ENCODE results near the gene CRP.

Gene CRP, protein sequence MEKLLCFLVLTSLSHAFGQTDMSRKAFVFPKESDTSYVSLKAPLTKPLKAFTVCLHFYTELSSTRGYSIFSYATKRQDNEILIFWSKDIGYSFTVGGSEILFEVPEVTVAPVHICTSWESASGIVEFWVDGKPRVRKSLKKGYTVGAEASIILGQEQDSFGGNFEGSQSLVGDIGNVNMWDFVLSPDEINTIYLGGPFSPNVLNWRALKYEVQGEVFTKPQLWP

DNA sequence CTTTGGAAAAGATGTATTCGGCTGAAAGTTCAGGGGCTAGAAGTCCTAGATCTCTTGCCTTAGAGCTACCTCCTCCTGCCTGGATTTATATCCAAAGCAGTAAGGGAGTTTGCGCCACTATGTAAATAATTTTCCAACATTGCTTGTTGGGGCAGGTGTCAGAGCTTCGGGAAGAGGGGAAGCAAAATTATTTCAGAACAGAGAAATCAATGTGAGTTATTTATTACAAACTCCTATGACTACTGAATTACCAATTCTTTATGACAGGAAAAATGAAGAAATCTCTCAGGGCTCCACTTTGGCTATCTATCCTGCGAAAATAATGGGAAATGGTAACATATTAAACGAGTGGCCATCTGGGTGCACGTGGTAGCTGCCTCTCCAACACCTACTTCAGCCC lies at the start of gene CRP:
Gene CRP (minus strand): TSS at position 61 of the 400 bp plus-strand sequence. CDS start 104 bp downstream, outside the sequence.
- Histone ChIP-seq H3K36me3 (ENCODE audit: control insufficient read depth in 2 of 2, insufficient read depth in 2 of 2, low read length in 2 of 2) (no peaks in the 10 kb centered on the region), H3K4me3 (ENCODE audit: low read length in 2 of 2) (no peak within 1 kb of the TSS), H3K27ac (ENCODE audit: low read length) (no peak within 1 kb of the TSS), H3K4me1 (ENCODE audit: control insufficient read depth, insufficient read depth, low read length) (no peaks in the 10 kb centered on the region), H3K9me3 (ENCODE audit: control insufficient read depth in 2 of 2, low read length in 2 of 2) (peaks cover 0 to 5% of the 10 kb centered on the region in 2 donors), H3K27me3 (ENCODE audit: control insufficient read depth in 1 of 2, insufficient read depth in 2 of 2, low read length in 2 of 2) (peaks cover 0 to 2% of the 10 kb centered on the region in 2 donors), H3K9ac (ENCODE audit: low read length in 2 of 2) (no peak within 1 kb of the TSS)

- H3K27ac ChIP-seq (ENCODE audit: low read length): no peak overlapping the region
- no peaks in the 10 kb centered on the region for H3K9me3 ChIP-seq (ENCODE audit: control insufficient read depth in 2 of 2, low read length in 2 of 2)
- H3K9ac ChIP-seq (ENCODE audit: low read length in 2 of 2): no peak overlapping the region
- no peaks in the 10 kb centered on the region for H3K4me1 ChIP-seq (ENCODE audit: control insufficient read depth, insufficient read depth, low read length)
- H3K4me3 ChIP-seq (ENCODE audit: low read length in 2 of 2): no peak overlapping the region
- H3K27me3 ChIP-seq (ENCODE audit: control insufficient read depth in 1 of 2, insufficient read depth in 2 of 2, low read length in 2 of 2): peaks cover 0 to 2% of the 10 kb centered on the region in 2 donors
- no peaks in the 10 kb centered on the region for H3K36me3 ChIP-seq (ENCODE audit: control insufficient read depth in 2 of 2, insufficient read depth in 2 of 2, low read length in 2 of 2)
Measured at GRCh38 chr1:159763686-159764085, 49.3 kb upstream of the CRP start.

GRCh38 chr1:159756397-159756796 lies 42.0 kb upstream of the CRP start:
- Histone ChIP-seq H3K27ac (ENCODE audit: low read length) (no peak overlapping the region), H3K9ac (ENCODE audit: low read length in 2 of 2) (no peak overlapping the region), H3K4me3 (ENCODE audit: low read length in 2 of 2) (no peak overlapping the region), H3K27me3 (ENCODE audit: control insufficient read depth in 1 of 2, insufficient read depth in 2 of 2, low read length in 2 of 2) (no peaks in the 10 kb centered on the region), H3K36me3 (ENCODE audit: control insufficient read depth in 2 of 2, insufficient read depth in 2 of 2, low read length in 2 of 2) (no peaks in the 10 kb centered on the region), H3K9me3 (ENCODE audit: control insufficient read depth in 2 of 2, low read length in 2 of 2) (no peaks in the 10 kb centered on the region), H3K4me1 (ENCODE audit: control insufficient read depth, insufficient read depth, low read length) (no peaks in the 10 kb centered on the region)

DNA sequence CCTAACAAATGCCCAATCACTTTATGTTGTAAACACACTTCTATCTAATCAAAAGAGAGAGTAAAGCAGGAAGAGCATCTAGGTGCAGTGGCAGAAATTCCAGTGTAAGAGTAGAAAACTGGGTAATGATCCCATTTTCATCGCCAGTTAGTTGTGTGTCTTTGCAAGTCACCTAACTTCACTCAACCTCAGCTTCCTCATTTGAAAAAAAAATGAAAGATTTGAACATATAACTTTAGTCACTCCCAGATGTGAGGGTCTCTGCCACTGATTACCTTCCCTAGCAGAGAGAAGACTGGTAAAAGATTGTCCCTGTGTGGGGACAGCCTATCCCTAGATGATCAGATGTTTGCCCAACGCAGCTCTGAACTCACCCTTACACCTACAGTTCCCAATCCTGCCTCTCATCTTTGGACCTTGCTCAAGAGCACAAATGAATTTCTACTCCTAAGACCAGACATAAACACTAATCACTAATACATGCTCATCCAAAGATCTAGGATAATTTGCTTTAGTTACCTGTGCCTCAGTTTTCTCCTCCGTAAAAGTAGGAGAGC lies 41.1 kb upstream of the CRP start:
- Histone ChIP-seq H3K9ac (ENCODE audit: low read length in 2 of 2) (no peak overlapping the region), H3K4me3 (ENCODE audit: low read length in 2 of 2) (no peak overlapping the region), H3K27ac (ENCODE audit: low read length) (no peak overlapping the region), H3K36me3 (ENCODE audit: control insufficient read depth in 2 of 2, insufficient read depth in 2 of 2, low read length in 2 of 2) (no peaks in the 10 kb centered on the region), H3K9me3 (ENCODE audit: control insufficient read depth in 2 of 2, low read length in 2 of 2) (no peaks in the 10 kb centered on the region), H3K27me3 (ENCODE audit: control insufficient read depth in 1 of 2, insufficient read depth in 2 of 2, low read length in 2 of 2) (no peaks in the 10 kb centered on the region), H3K4me1 (ENCODE audit: control insufficient read depth, insufficient read depth, low read length) (no peaks in the 10 kb centered on the region)

GRCh38 chr1:159753386-159753785 lies 39.0 kb upstream of the CRP start:
- Histone ChIP-seq H3K27ac (ENCODE audit: low read length) (no peak overlapping the region), H3K27me3 (ENCODE audit: control insufficient read depth in 1 of 2, insufficient read depth in 2 of 2, low read length in 2 of 2) (no peaks in the 10 kb centered on the region), H3K9ac (ENCODE audit: low read length in 2 of 2) (no peak overlapping the region), H3K9me3 (ENCODE audit: control insufficient read depth in 2 of 2, low read length in 2 of 2) (no peaks in the 10 kb centered on the region), H3K4me3 (ENCODE audit: low read length in 2 of 2) (no peak overlapping the region), H3K4me1 (ENCODE audit: control insufficient read depth, insufficient read depth, low read length) (no peaks in the 10 kb centered on the region), H3K36me3 (ENCODE audit: control insufficient read depth in 2 of 2, insufficient read depth in 2 of 2, low read length in 2 of 2) (no peaks in the 10 kb centered on the region)

GRCh38 chr1:159752135-159752580 lies 37.8 kb upstream of the CRP start:
- no peak overlapping the region for H3K27ac ChIP-seq (ENCODE audit: low read length)

DNA sequence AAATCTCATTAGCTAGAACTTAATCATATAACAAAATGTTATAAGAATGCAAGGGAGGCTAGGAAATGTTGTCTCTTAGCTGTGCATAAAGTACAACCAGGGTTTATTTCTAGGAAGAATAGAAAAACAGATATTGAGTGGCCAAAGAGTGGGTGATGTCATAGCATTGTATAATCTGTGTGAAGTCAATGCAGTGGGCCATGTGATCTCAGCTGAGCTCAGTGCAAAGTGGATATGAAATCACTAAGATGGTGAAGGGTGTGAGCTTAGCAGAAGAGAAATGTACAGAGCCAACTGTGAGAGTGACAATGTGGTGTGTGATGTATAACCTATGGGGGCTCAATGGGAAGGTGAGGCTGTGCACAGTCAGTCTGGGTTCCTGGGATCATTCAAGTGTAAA lies 36.6 kb upstream of the CRP start:
- H3K27ac ChIP-seq (ENCODE audit: low read length): no peak overlapping the region
- no peaks in the 10 kb centered on the region for H3K4me1 ChIP-seq (ENCODE audit: control insufficient read depth, insufficient read depth, low read length)
- no peaks in the 10 kb centered on the region for H3K36me3 ChIP-seq (ENCODE audit: control insufficient read depth in 2 of 2, insufficient read depth in 2 of 2, low read length in 2 of 2)
- no peaks in the 10 kb centered on the region for H3K27me3 ChIP-seq (ENCODE audit: control insufficient read depth in 1 of 2, insufficient read depth in 2 of 2, low read length in 2 of 2)
- H3K9ac ChIP-seq (ENCODE audit: low read length in 2 of 2): no peak overlapping the region
- H3K9me3 ChIP-seq (ENCODE audit: control insufficient read depth in 2 of 2, low read length in 2 of 2): no peaks in the 10 kb centered on the region
- H3K4me3 ChIP-seq (ENCODE audit: low read length in 2 of 2): no peak overlapping the region

More at GRCh38 chr1:159752135-159752580, 37.8 kb upstream of the CRP start:
- Histone ChIP-seq H3K4me3 (ENCODE audit: low read length in 2 of 2) (no peak overlapping the region), H3K36me3 (ENCODE audit: control insufficient read depth in 2 of 2, insufficient read depth in 2 of 2, low read length in 2 of 2) (no peaks in the 10 kb centered on the region), H3K27me3 (ENCODE audit: control insufficient read depth in 1 of 2, insufficient read depth in 2 of 2, low read length in 2 of 2) (no peaks in the 10 kb centered on the region), H3K9ac (ENCODE audit: low read length in 2 of 2) (no peak overlapping the region), H3K4me1 (ENCODE audit: control insufficient read depth, insufficient read depth, low read length) (no peaks in the 10 kb centered on the region), H3K9me3 (ENCODE audit: control insufficient read depth in 2 of 2, low read length in 2 of 2) (no peaks in the 10 kb centered on the region)

- Histone ChIP-seq H3K9ac (ENCODE audit: low read length in 2 of 2) (no peak overlapping the region), H3K4me3 (ENCODE audit: low read length in 2 of 2) (no peak overlapping the region), H3K4me1 (ENCODE audit: control insufficient read depth, insufficient read depth, low read length) (no peaks in the 10 kb centered on the region), H3K36me3 (ENCODE audit: control insufficient read depth in 2 of 2, insufficient read depth in 2 of 2, low read length in 2 of 2) (no peaks in the 10 kb centered on the region), H3K27ac (ENCODE audit: low read length) (no peak overlapping the region), H3K9me3 (ENCODE audit: control insufficient read depth in 2 of 2, low read length in 2 of 2) (no peaks in the 10 kb centered on the region), H3K27me3 (ENCODE audit: control insufficient read depth in 1 of 2, insufficient read depth in 2 of 2, low read length in 2 of 2) (no peaks in the 10 kb centered on the region)
Measured at GRCh38 chr1:159750621-159751020, 36.2 kb upstream of the CRP start.

- H3K4me1 ChIP-seq (ENCODE audit: control insufficient read depth, insufficient read depth, low read length): no peaks in the 10 kb centered on the region
- H3K4me3 ChIP-seq (ENCODE audit: low read length in 2 of 2): no peak overlapping the region
- no peaks in the 10 kb centered on the region for H3K36me3 ChIP-seq (ENCODE audit: control insufficient read depth in 2 of 2, insufficient read depth in 2 of 2, low read length in 2 of 2)
- H3K27me3 ChIP-seq (ENCODE audit: control insufficient read depth in 1 of 2, insufficient read depth in 2 of 2, low read length in 2 of 2): no peaks in the 10 kb centered on the region
- no peaks in the 10 kb centered on the region for H3K9me3 ChIP-seq (ENCODE audit: control insufficient read depth in 2 of 2, low read length in 2 of 2)
- H3K27ac ChIP-seq (ENCODE audit: low read length): no peak overlapping the region
- H3K9ac ChIP-seq (ENCODE audit: low read length in 2 of 2): no peak overlapping the region
Measured at GRCh38 chr1:159749630-159750029, 35.2 kb upstream of the CRP start.

- Histone ChIP-seq H3K27me3 (ENCODE audit: control insufficient read depth in 1 of 2, insufficient read depth in 2 of 2, low read length in 2 of 2) (no peaks in the 10 kb centered on the region), H3K9ac (ENCODE audit: low read length in 2 of 2) (no peak overlapping the region), H3K4me1 (ENCODE audit: control insufficient read depth, insufficient read depth, low read length) (no peaks in the 10 kb centered on the region), H3K27ac (ENCODE audit: low read length) (no peak overlapping the region), H3K9me3 (ENCODE audit: control insufficient read depth in 2 of 2, low read length in 2 of 2) (no peaks in the 10 kb centered on the region), H3K36me3 (ENCODE audit: control insufficient read depth in 2 of 2, insufficient read depth in 2 of 2, low read length in 2 of 2) (no peaks in the 10 kb centered on the region), H3K4me3 (ENCODE audit: low read length in 2 of 2) (no peak overlapping the region)
Measured at GRCh38 chr1:159748370-159748769, 34.0 kb upstream of the CRP start.

GRCh38 chr1:159746666-159747065 lies 32.3 kb upstream of the CRP start:
- Histone ChIP-seq H3K9ac (ENCODE audit: low read length in 2 of 2) (no peak overlapping the region), H3K27me3 (ENCODE audit: control insufficient read depth in 1 of 2, insufficient read depth in 2 of 2, low read length in 2 of 2) (no peaks in the 10 kb centered on the region), H3K9me3 (ENCODE audit: control insufficient read depth in 2 of 2, low read length in 2 of 2) (no peaks in the 10 kb centered on the region), H3K4me3 (ENCODE audit: low read length in 2 of 2) (no peak overlapping the region), H3K36me3 (ENCODE audit: control insufficient read depth in 2 of 2, insufficient read depth in 2 of 2, low read length in 2 of 2) (no peaks in the 10 kb centered on the region), H3K27ac (ENCODE audit: low read length) (no peak overlapping the region), H3K4me1 (ENCODE audit: control insufficient read depth, insufficient read depth, low read length) (no peaks in the 10 kb centered on the region)
